Measurements from ENCODE around the gene ARHGAP15.

ARHGAP15 gene

GRCh38 chr2:143529118-143529720 is 400.0 kb downstream of the ARHGAP15 start:
- TF ChIP-seq TEAD4 (IDR thresholded peaks at IDR 0.05) (no peak), RAD21 (IDR thresholded peaks at IDR 0.05; ENCODE audit: low read depth) (no peak), NFIC (IDR thresholded peaks at IDR 0.05) (no peak), REST (IDR thresholded peaks at IDR 0.05; ENCODE audit: low read depth) (no peak), EGR1 (IDR thresholded peaks at IDR 0.05) (no peak), ZBTB7A (IDR thresholded peaks at IDR 0.05; ENCODE audit: low read depth) (no peak), FOXM1 (IDR thresholded peaks at IDR 0.05; ENCODE audit: borderline replicate concordance, low read depth) (no peak), TAF1 (IDR thresholded peaks at IDR 0.05; ENCODE audit: low read depth) (no peak), TCF12 (IDR thresholded peaks at IDR 0.05; ENCODE audit: low read depth) (no peak), CEBPB (IDR thresholded peaks at IDR 0.05) (no peak), CREB1 (IDR thresholded peaks at IDR 0.05; ENCODE audit: low read depth) (no peak), YY1 (IDR thresholded peaks at IDR 0.05; ENCODE audit: low read depth) (no peak), EP300 (IDR thresholded peaks at IDR 0.05; ENCODE audit: borderline replicate concordance) (no peak)
- TF ChIP-seq, protein P1, sequence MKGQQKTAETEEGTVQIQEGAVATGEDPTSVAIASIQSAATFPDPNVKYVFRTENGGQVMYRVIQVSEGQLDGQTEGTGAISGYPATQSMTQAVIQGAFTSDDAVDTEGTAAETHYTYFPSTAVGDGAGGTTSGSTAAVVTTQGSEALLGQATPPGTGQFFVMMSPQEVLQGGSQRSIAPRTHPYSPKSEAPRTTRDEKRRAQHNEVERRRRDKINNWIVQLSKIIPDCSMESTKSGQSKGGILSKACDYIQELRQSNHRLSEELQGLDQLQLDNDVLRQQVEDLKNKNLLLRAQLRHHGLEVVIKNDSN (IDR thresholded peaks at IDR 0.05), result no peak
- TF ChIP-seq, protein P2, sequence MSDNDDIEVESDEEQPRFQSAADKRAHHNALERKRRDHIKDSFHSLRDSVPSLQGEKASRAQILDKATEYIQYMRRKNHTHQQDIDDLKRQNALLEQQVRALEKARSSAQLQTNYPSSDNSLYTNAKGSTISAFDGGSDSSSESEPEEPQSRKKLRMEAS (IDR thresholded peaks at IDR 0.05), result no peak

DNA sequence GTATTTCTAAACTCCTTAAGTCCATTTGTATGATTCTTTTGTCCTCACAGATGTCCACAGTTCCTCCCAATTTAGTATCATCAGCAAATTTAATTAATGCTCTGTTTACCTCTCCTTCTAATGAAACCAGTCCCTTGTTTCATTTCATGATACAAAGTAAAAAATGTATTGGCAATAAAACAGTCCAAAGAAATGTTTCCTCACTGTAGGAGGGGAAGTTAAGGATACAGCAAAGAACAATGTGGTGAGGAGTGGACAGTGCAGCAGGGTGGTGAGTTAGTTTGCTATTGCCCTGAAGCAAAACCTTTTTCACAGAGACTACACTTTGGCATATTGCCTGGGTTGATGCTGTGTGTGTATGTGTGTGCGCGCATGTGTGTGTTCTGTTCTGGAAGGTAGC is 401.5 kb downstream of the ARHGAP15 start:
- no peak for TF ChIP-seq TCF12 (IDR thresholded peaks at IDR 0.05; ENCODE audit: low read depth)
- TF ChIP-seq TAF1 (IDR thresholded peaks at IDR 0.05; ENCODE audit: low read depth), result no peak
- no peak for TF ChIP-seq CREB1 (IDR thresholded peaks at IDR 0.05; ENCODE audit: low read depth)
- no peak for TF ChIP-seq CEBPB (IDR thresholded peaks at IDR 0.05)
- TF ChIP-seq, protein P1 (IDR thresholded peaks at IDR 0.05), result no peak

- no peak for TF ChIP-seq YY1 (IDR thresholded peaks at IDR 0.05; ENCODE audit: low read depth)
- no peak for TF ChIP-seq TCF12 (IDR thresholded peaks at IDR 0.05; ENCODE audit: low read depth)
- TF ChIP-seq, protein P1 (IDR thresholded peaks at IDR 0.05), result no peak
- TF ChIP-seq, protein P2 (IDR thresholded peaks at IDR 0.05), result no peak
- no peak for TF ChIP-seq NFIC (IDR thresholded peaks at IDR 0.05)
These were observed 402.8 kb downstream of the ARHGAP15 start for GRCh38 chr2:143532061-143532460.

DNA sequence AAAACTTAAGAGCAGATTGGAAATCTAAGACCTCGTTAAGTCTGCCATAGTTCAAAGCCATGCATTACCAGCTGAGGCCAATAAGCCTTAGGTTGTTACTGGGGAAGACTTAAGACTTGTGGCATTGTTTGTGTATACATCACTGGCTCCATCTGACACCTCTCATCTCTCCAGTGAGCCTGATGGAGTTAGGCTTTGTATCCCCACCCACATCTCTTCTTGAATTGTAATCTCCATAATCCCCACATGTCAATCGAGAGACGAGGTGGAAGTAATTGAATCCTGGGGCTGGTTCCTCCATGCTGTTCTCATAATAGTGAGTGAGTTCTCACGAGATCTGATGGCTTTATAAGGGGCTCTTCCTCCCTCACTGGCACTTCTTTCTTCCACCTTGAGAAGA is 404.6 kb downstream of the ARHGAP15 start:
- no peak for TF ChIP-seq CEBPB (IDR thresholded peaks at IDR 0.05)

DNA sequence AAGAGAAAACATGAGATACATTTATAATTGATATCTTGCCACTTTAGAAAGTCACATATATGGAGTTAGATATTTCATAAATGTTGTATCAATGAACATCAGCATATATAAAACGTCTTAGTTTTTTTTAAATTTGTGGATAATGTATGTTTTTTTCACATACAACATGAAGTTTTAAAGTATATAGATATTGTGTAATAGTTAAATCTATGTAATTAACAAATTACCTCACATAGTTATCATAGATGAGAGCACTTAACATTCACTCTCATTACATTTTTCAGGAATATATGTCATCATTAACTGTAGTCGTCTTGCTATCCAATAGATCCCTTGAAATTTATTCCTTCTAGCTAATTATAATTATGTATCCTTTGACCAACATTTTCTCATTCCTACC is 406.6 kb downstream of the ARHGAP15 start:
- no peak for TF ChIP-seq TAF1 (IDR thresholded peaks at IDR 0.05; ENCODE audit: low read depth)
- no peak for TF ChIP-seq REST (IDR thresholded peaks at IDR 0.05; ENCODE audit: low read depth)
- TF ChIP-seq, protein P2 (IDR thresholded peaks at IDR 0.05), result no peak
- no peak for TF ChIP-seq CEBPB (IDR thresholded peaks at IDR 0.05)
- no peak for TF ChIP-seq NFIC (IDR thresholded peaks at IDR 0.05)
- TF ChIP-seq TEAD4 (IDR thresholded peaks at IDR 0.05), result no peak
- TF ChIP-seq EGR1 (IDR thresholded peaks at IDR 0.05), result no peak

GRCh38 chr2:143545059-143545948 is 416.1 kb downstream of the ARHGAP15 start:
- TF ChIP-seq REST (IDR thresholded peaks at IDR 0.05; ENCODE audit: low read depth) (no peak), RAD21 (IDR thresholded peaks at IDR 0.05; ENCODE audit: low read depth) (no peak), TCF12 (IDR thresholded peaks at IDR 0.05; ENCODE audit: low read depth) (no peak), CEBPB (IDR thresholded peaks at IDR 0.05) (no peak), EGR1 (IDR thresholded peaks at IDR 0.05) (no peak), TAF1 (IDR thresholded peaks at IDR 0.05; ENCODE audit: low read depth) (no peak), FOXM1 (IDR thresholded peaks at IDR 0.05; ENCODE audit: borderline replicate concordance, low read depth) (no peak), ZBTB7A (IDR thresholded peaks at IDR 0.05; ENCODE audit: low read depth) (no peak), YY1 (IDR thresholded peaks at IDR 0.05; ENCODE audit: low read depth) (no peak), CREB1 (IDR thresholded peaks at IDR 0.05; ENCODE audit: low read depth) (no peak), NFIC (IDR thresholded peaks at IDR 0.05) (no peak), EP300 (IDR thresholded peaks at IDR 0.05; ENCODE audit: borderline replicate concordance) (no peak), TEAD4 (IDR thresholded peaks at IDR 0.05) (no peak)
- TF ChIP-seq, protein P2 (IDR thresholded peaks at IDR 0.05), result no peak
- TF ChIP-seq, protein P1 (IDR thresholded peaks at IDR 0.05), result no peak

Measured in Ishikawa (cell line).